ENCODE results near the gene SUMO1.

DNA sequence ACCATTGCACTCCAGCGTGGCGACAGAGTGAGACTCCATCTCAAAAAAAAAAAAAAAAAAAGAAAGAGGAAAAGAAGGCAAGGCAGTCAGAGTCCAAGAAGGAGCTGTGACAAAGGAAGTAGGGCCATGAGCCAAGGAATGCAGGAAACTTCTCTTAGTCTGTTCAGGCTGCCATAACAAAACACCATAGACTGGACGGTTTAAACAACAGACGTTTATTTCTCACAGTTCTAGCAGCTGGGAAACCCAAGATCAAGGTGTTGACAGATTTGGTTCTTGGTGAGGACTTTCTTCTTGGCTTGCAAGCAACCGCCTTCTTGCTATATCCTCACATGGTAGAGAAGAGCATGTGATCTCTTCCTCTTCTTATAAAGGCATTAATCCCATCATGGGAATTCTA lies 13.1 kb upstream of the SUMO1 start:
- no peak for TF ChIP-seq CTCF (IDR thresholded peaks at IDR 0.05)
- no peak for TF ChIP-seq SMC3 (IDR thresholded peaks at IDR 0.05)
- TF ChIP-seq MAFK (IDR thresholded peaks at IDR 0.05; ENCODE audit: partially characterized antibody), result no peak
- no peak for TF ChIP-seq ZNF302 (CRISPR knock-in tag; IDR thresholded peaks at IDR 0.05)
- no peak for TF ChIP-seq JUN (IDR thresholded peaks at IDR 0.05)
- TF ChIP-seq, protein P1, sequence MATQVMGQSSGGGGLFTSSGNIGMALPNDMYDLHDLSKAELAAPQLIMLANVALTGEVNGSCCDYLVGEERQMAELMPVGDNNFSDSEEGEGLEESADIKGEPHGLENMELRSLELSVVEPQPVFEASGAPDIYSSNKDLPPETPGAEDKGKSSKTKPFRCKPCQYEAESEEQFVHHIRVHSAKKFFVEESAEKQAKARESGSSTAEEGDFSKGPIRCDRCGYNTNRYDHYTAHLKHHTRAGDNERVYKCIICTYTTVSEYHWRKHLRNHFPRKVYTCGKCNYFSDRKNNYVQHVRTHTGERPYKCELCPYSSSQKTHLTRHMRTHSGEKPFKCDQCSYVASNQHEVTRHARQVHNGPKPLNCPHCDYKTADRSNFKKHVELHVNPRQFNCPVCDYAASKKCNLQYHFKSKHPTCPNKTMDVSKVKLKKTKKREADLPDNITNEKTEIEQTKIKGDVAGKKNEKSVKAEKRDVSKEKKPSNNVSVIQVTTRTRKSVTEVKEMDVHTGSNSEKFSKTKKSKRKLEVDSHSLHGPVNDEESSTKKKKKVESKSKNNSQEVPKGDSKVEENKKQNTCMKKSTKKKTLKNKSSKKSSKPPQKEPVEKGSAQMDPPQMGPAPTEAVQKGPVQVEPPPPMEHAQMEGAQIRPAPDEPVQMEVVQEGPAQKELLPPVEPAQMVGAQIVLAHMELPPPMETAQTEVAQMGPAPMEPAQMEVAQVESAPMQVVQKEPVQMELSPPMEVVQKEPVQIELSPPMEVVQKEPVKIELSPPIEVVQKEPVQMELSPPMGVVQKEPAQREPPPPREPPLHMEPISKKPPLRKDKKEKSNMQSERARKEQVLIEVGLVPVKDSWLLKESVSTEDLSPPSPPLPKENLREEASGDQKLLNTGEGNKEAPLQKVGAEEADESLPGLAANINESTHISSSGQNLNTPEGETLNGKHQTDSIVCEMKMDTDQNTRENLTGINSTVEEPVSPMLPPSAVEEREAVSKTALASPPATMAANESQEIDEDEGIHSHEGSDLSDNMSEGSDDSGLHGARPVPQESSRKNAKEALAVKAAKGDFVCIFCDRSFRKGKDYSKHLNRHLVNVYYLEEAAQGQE (IDR thresholded peaks at IDR 0.05), result no peak
- TF ChIP-seq POLR2A (IDR thresholded peaks at IDR 0.05; ENCODE audit: low read length), result no peak
- TF ChIP-seq ZFP36 (IDR thresholded peaks at IDR 0.05; ENCODE audit: borderline replicate concordance, partially characterized antibody), result no peak
- no peak for TF ChIP-seq CHD2 (IDR thresholded peaks at IDR 0.05; ENCODE audit: low read length, partially characterized antibody)
- no peak for TF ChIP-seq CBX2 (IDR thresholded peaks at IDR 0.05; ENCODE audit: borderline replicate concordance, low read depth)
- TF ChIP-seq FOSL2 (IDR thresholded peaks at IDR 0.05), result no peak
- no peak for TF ChIP-seq FOSL2 (CRISPR knock-in tag; IDR thresholded peaks at IDR 0.05)
- no peak for TF ChIP-seq USF2 (IDR thresholded peaks at IDR 0.05)
- TF ChIP-seq HDAC2 (IDR thresholded peaks at IDR 0.05), result no peak
- no peak for TF ChIP-seq MAX (IDR thresholded peaks at IDR 0.05)

Data from A549 (cell line).